IMR-90 (cell line): ENCODE measurements around the gene NRL.

Experiments used
- BHLHE40 ChIP-seq: fragments of 150-350 bp; IDR thresholded peaks from 2 replicates; pipeline ENCODE4 v1.6.1; 2016; ENCODE audit warnings: mild to moderate bottlenecking, low read depth, low read length
- CEBPB ChIP-seq: IDR thresholded peaks from 2 replicates; pipeline ENCODE4 v1.6.1; 2012; ENCODE audit warnings: low read depth, low read length, improper control_type of control experiment
- FOS ChIP-seq: fragments of 150-350 bp; IDR thresholded peaks from 2 replicates; pipeline ENCODE4 v1.6.1; 2016; ENCODE audit warnings: low read depth, low read length
- MAZ ChIP-seq: IDR thresholded peaks from 2 replicates; pipeline ENCODE4 v1.6.1; 2012; ENCODE audit warnings: low read depth, mild to moderate bottlenecking, low read length, improper control_type of control experiment, moderate library complexity, borderline replicate concordance
- MXI1 ChIP-seq: IDR thresholded peaks from 2 replicates; pipeline ENCODE4 v1.6.1; 2012; ENCODE audit warnings: low read depth, mild to moderate bottlenecking, low read length, moderate library complexity, borderline replicate concordance
- NFE2L2 ChIP-seq: fragments of 150-350 bp; IDR thresholded peaks from 2 replicates; pipeline ENCODE4 v1.6.1; 2016; ENCODE audit warnings: low read depth, mild to moderate bottlenecking, low read length
- POLR2A ChIP-seq: IDR thresholded peaks from 2 replicates; pipeline ENCODE4 v1.6.1; 2012; ENCODE audit warnings: mild to moderate bottlenecking, low read depth, low read length
- RAD21 ChIP-seq: IDR thresholded peaks from 2 replicates; pipeline ENCODE4 v1.6.1; 2012; ENCODE audit warnings: low read length, improper control_type of control experiment
- RCOR1 ChIP-seq: IDR thresholded peaks from 2 replicates; pipeline ENCODE4 v1.6.1; 2012; ENCODE audit warnings: mild to moderate bottlenecking, low read length, improper control_type of control experiment; ENCODE audit not compliant: insufficient replicate concordance
- RFX5 ChIP-seq: IDR thresholded peaks from 2 replicates; pipeline ENCODE4 v1.8.0; 2012; ENCODE audit warnings: low read depth, mild to moderate bottlenecking, low read length, moderate library complexity
- SMC3 ChIP-seq: fragments of 150-350 bp; IDR thresholded peaks from 2 replicates; pipeline ENCODE4 v1.6.1; 2016; ENCODE audit warnings: low read depth, mild to moderate bottlenecking, antibody characterized with exemption, low read length, moderate library complexity
- TF ChIP-seq, protein P1 (sequence below): conservative IDR thresholded peaks from 2 replicates; pipeline ENCODE4 v1.5.1; 2012; ENCODE audit warnings: mild to moderate bottlenecking, low read depth, low read length, improper control_type of control experiment
- TF ChIP-seq, protein P2 (sequence below): fragments of 150-350 bp; IDR thresholded peaks from 2 replicates; pipeline ENCODE4 v1.6.1; 2017; ENCODE audit warnings: mild to moderate bottlenecking, antibody characterized with exemption, low read length, low read depth
- TF ChIP-seq, protein P3 (sequence below): fragments of 150-350 bp; IDR thresholded peaks from 2 replicates; pipeline ENCODE4 v1.6.1; 2016; ENCODE audit warnings: low read depth, mild to moderate bottlenecking, low read length, moderate library complexity, borderline replicate concordance

DNA sequence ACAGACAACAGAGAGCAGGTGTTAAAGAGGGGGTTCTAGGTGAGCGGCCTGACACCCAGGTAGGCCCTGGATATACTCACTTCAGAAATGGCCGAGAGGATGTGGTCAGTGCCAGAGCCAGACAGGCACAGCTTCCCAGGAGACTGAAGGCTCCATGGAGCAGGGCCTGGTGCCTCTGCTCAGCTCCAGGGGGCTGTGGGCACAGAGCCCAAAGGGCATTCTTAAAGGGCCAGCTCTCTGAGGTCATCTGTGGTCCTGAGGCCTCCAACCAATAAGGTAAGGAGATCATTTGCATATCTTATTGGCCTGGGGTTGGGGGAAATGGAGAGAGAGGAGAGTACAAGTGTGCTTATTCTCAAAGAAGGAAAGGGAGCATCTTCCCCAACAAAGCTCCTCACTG lies 30.3 kb downstream of the NRL start:
- TF ChIP-seq, protein P1, sequence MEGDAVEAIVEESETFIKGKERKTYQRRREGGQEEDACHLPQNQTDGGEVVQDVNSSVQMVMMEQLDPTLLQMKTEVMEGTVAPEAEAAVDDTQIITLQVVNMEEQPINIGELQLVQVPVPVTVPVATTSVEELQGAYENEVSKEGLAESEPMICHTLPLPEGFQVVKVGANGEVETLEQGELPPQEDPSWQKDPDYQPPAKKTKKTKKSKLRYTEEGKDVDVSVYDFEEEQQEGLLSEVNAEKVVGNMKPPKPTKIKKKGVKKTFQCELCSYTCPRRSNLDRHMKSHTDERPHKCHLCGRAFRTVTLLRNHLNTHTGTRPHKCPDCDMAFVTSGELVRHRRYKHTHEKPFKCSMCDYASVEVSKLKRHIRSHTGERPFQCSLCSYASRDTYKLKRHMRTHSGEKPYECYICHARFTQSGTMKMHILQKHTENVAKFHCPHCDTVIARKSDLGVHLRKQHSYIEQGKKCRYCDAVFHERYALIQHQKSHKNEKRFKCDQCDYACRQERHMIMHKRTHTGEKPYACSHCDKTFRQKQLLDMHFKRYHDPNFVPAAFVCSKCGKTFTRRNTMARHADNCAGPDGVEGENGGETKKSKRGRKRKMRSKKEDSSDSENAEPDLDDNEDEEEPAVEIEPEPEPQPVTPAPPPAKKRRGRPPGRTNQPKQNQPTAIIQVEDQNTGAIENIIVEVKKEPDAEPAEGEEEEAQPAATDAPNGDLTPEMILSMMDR = no peak
- TF ChIP-seq, protein P2, sequence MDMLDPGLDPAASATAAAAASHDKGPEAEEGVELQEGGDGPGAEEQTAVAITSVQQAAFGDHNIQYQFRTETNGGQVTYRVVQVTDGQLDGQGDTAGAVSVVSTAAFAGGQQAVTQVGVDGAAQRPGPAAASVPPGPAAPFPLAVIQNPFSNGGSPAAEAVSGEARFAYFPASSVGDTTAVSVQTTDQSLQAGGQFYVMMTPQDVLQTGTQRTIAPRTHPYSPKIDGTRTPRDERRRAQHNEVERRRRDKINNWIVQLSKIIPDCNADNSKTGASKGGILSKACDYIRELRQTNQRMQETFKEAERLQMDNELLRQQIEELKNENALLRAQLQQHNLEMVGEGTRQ = no peak
- TF ChIP-seq RAD21 (no peak), CEBPB (no peak), SMC3 (no peak), POLR2A (no peak), FOS (no peak), NFE2L2 (no peak), RFX5 (no peak), BHLHE40 (no peak), RCOR1 (no peak), MAZ (no peak), MXI1 (no peak)
- TF ChIP-seq, protein P3, sequence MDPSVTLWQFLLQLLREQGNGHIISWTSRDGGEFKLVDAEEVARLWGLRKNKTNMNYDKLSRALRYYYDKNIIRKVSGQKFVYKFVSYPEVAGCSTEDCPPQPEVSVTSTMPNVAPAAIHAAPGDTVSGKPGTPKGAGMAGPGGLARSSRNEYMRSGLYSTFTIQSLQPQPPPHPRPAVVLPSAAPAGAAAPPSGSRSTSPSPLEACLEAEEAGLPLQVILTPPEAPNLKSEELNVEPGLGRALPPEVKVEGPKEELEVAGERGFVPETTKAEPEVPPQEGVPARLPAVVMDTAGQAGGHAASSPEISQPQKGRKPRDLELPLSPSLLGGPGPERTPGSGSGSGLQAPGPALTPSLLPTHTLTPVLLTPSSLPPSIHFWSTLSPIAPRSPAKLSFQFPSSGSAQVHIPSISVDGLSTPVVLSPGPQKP = no peak
